Liver (tissue), 3 donors: ENCODE data around the gene SPON2.

Source experiments
- CTCF ChIP-seq: fragments of 150-350 bp; IDR thresholded peaks from 2 replicates; pipeline ENCODE4 v1.5.1; 2017; ENCODE audit warnings: improper control_type of control experiment, low read depth, low read length; ENCODE audit not compliant: missing input control
- REST ChIP-seq: IDR thresholded peaks from 2 replicates; pipeline ENCODE4 v1.6.1; 2016; ENCODE audit warnings: antibody characterized with exemption, mild to moderate bottlenecking
- TAF1 ChIP-seq: conservative IDR thresholded peaks from 2 replicates; pipeline ENCODE4 v1.6.1; 2016; ENCODE audit warnings: antibody characterized with exemption, mild to moderate bottlenecking
- donor health status: healthy.
- donor health status: healthy.

- TF ChIP-seq CTCF (no peak), REST (no peak), TAF1 (no peak)
Measured at GRCh38 chr4:1208266-1208961, 36.0 kb upstream of the SPON2 start.
